Chondrocyte (in vitro differentiated cells): ENCODE measurements around the gene CLDN22. TPM values are rescaled to one million over a fixed set of nuclear protein-coding genes. Genes with fewer than 3 reads are reported as not detected.

Experiments used
- DNase-seq: peaks from one replicate; pipeline ENCODE4 v3.0.0; 2021; ENCODE audit warnings: mixed read lengths, low spot score
- H3K27ac Mint-ChIP-seq: one replicate; pipeline ENCODE4 v1.8.0; 2021; ENCODE audit warnings: mild to moderate bottlenecking, moderate library complexity, mixed read lengths; ENCODE audit not compliant: unreplicated experiment
- H3K27me3 Mint-ChIP-seq: 2 replicates; pipeline ENCODE4 v1.8.0; 2021; ENCODE audit warnings: low read depth, mixed read lengths
- H3K36me3 Mint-ChIP-seq: 2 replicates; pipeline ENCODE4 v1.8.0; 2021; ENCODE audit warnings: low read depth, mixed read lengths
- H3K4me1 Mint-ChIP-seq: 2 replicates; pipeline ENCODE4 v1.8.0; 2021; ENCODE audit warnings: low read depth, mild to moderate bottlenecking, mixed read lengths
- H3K4me3 Mint-ChIP-seq: one replicate; pipeline ENCODE4 v1.8.0; 2021; ENCODE audit warnings: mild to moderate bottlenecking, moderate library complexity, mixed read lengths; ENCODE audit not compliant: unreplicated experiment
- H3K9me3 Mint-ChIP-seq: 2 replicates; pipeline ENCODE4 v1.8.0; 2021; ENCODE audit warnings: low read depth, mixed read lengths
- total RNA-seq: library from RNA; stranded (reverse); gene quantifications from 3 replicates; pipeline ENCODE4 v1.2.1, GENCODE V29; 2021
- TF ChIP-seq, protein P1 (sequence below): fragments of 200-600 bp; sonication (generic); IDR thresholded peaks from 2 replicates; pipeline ENCODE4 v1.5.0; 2021; ENCODE audit warnings: antibody characterized with exemption, mild to moderate bottlenecking, moderate library complexity

The CLDN22 gene
- total RNA-seq, 1 donor from 2014 or later, result not detected

DNA sequence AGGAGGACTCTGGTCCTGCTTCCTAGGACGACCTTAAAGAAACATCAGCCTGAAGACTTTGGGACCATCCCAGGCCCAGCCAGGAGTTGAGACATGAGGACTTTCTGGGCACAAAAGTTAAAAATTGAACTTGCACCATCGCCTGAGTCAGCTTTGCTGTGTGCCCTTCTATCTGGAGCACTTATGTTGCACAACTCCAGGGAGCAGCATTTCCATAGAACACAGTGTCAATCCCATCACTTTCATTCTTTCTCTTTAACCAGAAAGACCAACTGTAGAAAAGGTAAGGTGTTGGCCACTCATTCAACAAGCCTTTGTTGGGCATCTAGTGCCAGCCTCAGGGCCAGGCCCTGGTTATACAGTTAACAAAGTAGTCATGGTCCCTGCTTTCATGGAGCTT lies 10.8 kb upstream of the CLDN22 start:
- Mint-ChIP-seq H3K4me3 (no peak overlapping the region), H3K27ac (no peak overlapping the region), H3K4me1 (peaks cover 48% of the 10 kb centered on the region), H3K36me3 (peaks cover 5% of the 10 kb centered on the region), H3K9me3 (peaks cover 16% of the 10 kb centered on the region), H3K27me3 (no peaks in the 10 kb centered on the region)
- TF ChIP-seq, protein P1, sequence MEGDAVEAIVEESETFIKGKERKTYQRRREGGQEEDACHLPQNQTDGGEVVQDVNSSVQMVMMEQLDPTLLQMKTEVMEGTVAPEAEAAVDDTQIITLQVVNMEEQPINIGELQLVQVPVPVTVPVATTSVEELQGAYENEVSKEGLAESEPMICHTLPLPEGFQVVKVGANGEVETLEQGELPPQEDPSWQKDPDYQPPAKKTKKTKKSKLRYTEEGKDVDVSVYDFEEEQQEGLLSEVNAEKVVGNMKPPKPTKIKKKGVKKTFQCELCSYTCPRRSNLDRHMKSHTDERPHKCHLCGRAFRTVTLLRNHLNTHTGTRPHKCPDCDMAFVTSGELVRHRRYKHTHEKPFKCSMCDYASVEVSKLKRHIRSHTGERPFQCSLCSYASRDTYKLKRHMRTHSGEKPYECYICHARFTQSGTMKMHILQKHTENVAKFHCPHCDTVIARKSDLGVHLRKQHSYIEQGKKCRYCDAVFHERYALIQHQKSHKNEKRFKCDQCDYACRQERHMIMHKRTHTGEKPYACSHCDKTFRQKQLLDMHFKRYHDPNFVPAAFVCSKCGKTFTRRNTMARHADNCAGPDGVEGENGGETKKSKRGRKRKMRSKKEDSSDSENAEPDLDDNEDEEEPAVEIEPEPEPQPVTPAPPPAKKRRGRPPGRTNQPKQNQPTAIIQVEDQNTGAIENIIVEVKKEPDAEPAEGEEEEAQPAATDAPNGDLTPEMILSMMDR, result no peak
- no peak for DNase-seq

DNA sequence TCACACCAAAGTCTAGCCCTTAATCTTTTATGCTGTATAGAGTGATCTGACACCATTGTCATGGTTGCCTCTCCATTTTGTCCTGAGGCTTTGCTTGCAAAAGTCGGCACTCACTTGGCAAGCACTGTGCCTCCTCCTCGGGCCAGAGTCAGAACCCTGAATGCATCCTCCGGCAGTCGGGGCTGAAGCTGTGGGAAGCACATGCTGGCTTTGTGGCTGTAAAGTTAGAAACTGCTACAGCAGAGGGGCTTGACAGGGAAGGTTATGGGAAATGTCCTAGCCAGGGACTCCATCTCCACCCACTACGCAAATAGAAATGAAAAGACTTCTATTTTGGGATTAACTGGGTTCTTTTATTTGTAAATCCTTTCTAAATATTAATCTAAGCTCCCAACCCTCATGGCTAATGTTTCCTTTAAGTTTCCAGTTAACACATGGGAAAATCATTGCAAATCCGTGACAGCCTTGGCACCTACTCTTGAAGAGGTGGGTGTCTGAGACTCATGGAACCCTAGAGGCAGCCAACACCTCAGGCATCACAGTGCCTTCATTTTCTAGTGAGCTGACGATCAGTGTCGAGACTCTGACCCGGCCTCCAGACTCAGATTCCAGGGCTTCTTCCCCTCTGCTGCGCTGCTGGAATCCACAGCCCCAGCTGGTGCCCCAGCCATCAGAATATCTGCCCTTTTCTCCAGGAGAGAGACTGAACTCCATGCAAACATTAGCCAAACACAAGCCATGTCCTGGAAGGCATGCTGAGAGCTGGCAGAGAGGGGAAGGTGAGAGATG lies 10.1 kb upstream of the CLDN22 start:
- Mint-ChIP-seq H3K4me1 (peaks cover 41% of the 10 kb centered on the region), H3K27ac (no peak overlapping the region), H3K27me3 (no peaks in the 10 kb centered on the region), H3K36me3 (peaks cover 3% of the 10 kb centered on the region), H3K4me3 (no peak overlapping the region), H3K9me3 (peaks cover 13% of the 10 kb centered on the region)
- no peak for DNase-seq
- TF ChIP-seq, protein P1, result no peak

DNA sequence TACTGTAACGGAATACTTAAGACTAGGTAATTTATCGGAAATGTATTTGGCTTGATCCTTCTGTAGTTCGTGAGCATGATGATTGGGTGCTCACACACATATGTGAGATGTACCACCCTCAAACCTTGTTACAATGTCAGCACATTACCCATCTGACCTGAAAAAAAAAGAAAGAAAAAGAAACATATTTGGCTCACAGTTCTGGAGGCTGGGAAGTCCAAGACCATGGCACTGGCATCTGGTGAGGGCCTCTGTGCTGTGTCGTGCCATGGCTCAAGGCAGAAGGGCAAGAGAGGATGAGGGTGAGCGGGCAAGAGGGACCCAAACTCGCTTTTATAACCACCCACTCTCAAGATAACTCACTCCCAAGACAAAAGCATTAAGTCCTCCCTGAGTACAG lies 9.2 kb upstream of the CLDN22 start:
- Mint-ChIP-seq H3K36me3 (peaks cover 3% of the 10 kb centered on the region), H3K9me3 (peaks cover 13% of the 10 kb centered on the region), H3K27me3 (no peaks in the 10 kb centered on the region), H3K27ac (no peak overlapping the region), H3K4me3 (no peak overlapping the region), H3K4me1 (peaks cover 40% of the 10 kb centered on the region)
- DNase-seq, result no peak
- TF ChIP-seq, protein P1, result no peak

DNA sequence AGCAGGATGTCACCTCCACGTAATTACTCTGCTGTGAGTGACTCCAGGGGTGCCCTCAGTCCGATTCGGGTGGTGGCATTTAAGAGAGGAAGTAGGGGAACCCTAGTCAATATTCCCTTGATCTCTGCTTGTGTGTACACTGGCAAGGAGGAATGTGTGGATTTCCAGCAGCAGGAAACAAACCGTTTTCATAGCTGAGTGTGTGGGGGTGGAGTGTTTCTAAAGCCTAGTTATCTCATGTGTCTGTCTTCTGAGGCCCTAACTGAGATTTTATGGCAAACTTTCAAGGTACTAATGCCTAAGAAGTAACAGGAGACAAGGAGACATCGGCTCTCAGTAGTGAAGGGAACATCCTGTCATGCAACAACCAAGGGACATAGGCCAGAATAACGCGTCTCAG lies 8.8 kb upstream of the CLDN22 start:
- peak overlapping the region; percentile 76 for H3K27ac Mint-ChIP-seq
- no peak for DNase-seq
- peaks cover 13% of the 10 kb centered on the region for H3K9me3 Mint-ChIP-seq

DNA sequence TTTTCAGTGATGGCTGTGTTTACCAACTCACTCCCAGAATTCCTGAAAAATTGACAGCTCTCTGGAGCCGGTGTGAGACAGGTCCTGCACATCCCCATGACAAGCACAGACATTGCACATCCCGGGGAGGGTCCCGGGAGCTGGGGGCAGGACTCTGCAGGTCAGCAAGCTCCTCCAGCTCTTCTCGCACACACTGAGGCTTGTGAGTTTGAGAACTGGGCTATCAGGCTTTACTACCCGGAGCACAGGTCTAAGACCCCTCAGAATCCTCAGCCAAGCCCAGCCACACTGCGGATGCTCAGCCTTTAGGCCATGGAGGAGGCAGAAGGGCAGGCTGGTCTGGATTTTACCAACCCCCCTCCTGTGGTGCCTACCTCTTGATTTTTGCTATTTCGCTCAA lies 7.8 kb upstream of the CLDN22 start:
- no peak for DNase-seq
- TF ChIP-seq, protein P1, result no peak
- no peak overlapping the region for H3K4me3 Mint-ChIP-seq
- H3K4me1 Mint-ChIP-seq, result peaks cover 35% of the 10 kb centered on the region
- H3K9me3 Mint-ChIP-seq, result peaks cover 13% of the 10 kb centered on the region
- H3K36me3 Mint-ChIP-seq, result peaks cover 3% of the 10 kb centered on the region
- H3K27ac Mint-ChIP-seq, result no peak overlapping the region
- H3K27me3 Mint-ChIP-seq, result no peaks in the 10 kb centered on the region

More for the DNA sequence above, 8.8 kb upstream of the CLDN22 start:
- no peak overlapping the region for H3K4me3 Mint-ChIP-seq
- H3K27me3 Mint-ChIP-seq, result no peaks in the 10 kb centered on the region
- TF ChIP-seq, protein P1, result no peak
- peaks cover 36% of the 10 kb centered on the region for H3K4me1 Mint-ChIP-seq
- H3K36me3 Mint-ChIP-seq, result peaks cover 3% of the 10 kb centered on the region
